Right lobe of liver (tissue), 4 donors: ENCODE data around the gene PGM5.

Source experiments
- POLR2A ChIP-seq: fragments of 450-650 bp; IDR thresholded peaks from one replicate; pipeline ENCODE4 v1.6.1; 2017; ENCODE audit warnings: antibody characterized with exemption, mild to moderate bottlenecking
- TF ChIP-seq, protein P1 (sequence below), 4 donors: fragments of 200-600 bp in 3 of 4; fragments of 450-650 bp in 1 of 4; IDR thresholded peaks; one replicate each; pipeline versions ENCODE4 v1.5.1 to v1.8.0; 2016 to 2022; ENCODE audit warnings: antibody characterized with exemption in 4 of 4, mild to moderate bottlenecking in 2 of 4
- donor health status: DM: no; HTN: no; CAD: no.
- donor health status: DM: no; HTN: no; CAD: no.
- donor health status: DM: no; HTN: yes; CAD: no.

GRCh38 chr9:68530618-68531017 lies 174.2 kb downstream of the PGM5 start:
- TF ChIP-seq, protein P1, sequence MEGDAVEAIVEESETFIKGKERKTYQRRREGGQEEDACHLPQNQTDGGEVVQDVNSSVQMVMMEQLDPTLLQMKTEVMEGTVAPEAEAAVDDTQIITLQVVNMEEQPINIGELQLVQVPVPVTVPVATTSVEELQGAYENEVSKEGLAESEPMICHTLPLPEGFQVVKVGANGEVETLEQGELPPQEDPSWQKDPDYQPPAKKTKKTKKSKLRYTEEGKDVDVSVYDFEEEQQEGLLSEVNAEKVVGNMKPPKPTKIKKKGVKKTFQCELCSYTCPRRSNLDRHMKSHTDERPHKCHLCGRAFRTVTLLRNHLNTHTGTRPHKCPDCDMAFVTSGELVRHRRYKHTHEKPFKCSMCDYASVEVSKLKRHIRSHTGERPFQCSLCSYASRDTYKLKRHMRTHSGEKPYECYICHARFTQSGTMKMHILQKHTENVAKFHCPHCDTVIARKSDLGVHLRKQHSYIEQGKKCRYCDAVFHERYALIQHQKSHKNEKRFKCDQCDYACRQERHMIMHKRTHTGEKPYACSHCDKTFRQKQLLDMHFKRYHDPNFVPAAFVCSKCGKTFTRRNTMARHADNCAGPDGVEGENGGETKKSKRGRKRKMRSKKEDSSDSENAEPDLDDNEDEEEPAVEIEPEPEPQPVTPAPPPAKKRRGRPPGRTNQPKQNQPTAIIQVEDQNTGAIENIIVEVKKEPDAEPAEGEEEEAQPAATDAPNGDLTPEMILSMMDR (IDR thresholded peaks at IDR 0.05) = peak in 3 of 4 donors; percentile 15 to 31 (median 16)
- TF ChIP-seq POLR2A = no peak
